ENCODE measurements around the gene CLDN16.

CLDN16 gene

GRCh38 chr3:190387578-190388213 lies at the start of gene CLDN16:
Gene CLDN16 (plus strand): TSS chr3:190388163. CDS start chr3:190388330, 167 bp downstream.
- no peak for DNase-seq (ENCODE audit: low read depth in 2 of 2)

GRCh38 chr3:190338717-190339116 lies 49.2 kb upstream of the CLDN16 start:
- DNase-seq (ENCODE audit: low read depth in 2 of 2): no peak

- DNase-seq (ENCODE audit: low read depth in 2 of 2): no peak
Observed at GRCh38 chr3:190339130-190339529, 48.8 kb upstream of the CLDN16 start.

GRCh38 chr3:190340071-190340470 lies 47.9 kb upstream of the CLDN16 start:
- no peak for DNase-seq (ENCODE audit: low read depth in 2 of 2)

- DNase-seq (ENCODE audit: low read depth in 2 of 2): no peak
Observed at GRCh38 chr3:190345027-190345821, 42.7 kb upstream of the CLDN16 start.

- DNase-seq (ENCODE audit: low read depth in 2 of 2): no peak
Observed at GRCh38 chr3:190345878-190346277, 42.1 kb upstream of the CLDN16 start.

- DNase-seq (ENCODE audit: low read depth in 2 of 2): no peak
Observed at GRCh38 chr3:190346541-190346940, 41.4 kb upstream of the CLDN16 start.

GRCh38 chr3:190352861-190353457 lies 35.0 kb upstream of the CLDN16 start:
- no peak for DNase-seq (ENCODE audit: low read depth in 2 of 2)

- DNase-seq (ENCODE audit: low read depth in 2 of 2): no peak
Observed at GRCh38 chr3:190356246-190356645, 31.7 kb upstream of the CLDN16 start.

- DNase-seq (ENCODE audit: low read depth in 2 of 2): no peak
Observed at GRCh38 chr3:190357468-190357867, 30.5 kb upstream of the CLDN16 start.

GRCh38 chr3:190359813-190360212 lies 28.1 kb upstream of the CLDN16 start:
- no peak for DNase-seq (ENCODE audit: low read depth in 2 of 2)

GRCh38 chr3:190360228-190360627 lies 27.7 kb upstream of the CLDN16 start:
- no peak for DNase-seq (ENCODE audit: low read depth in 2 of 2)

GRCh38 chr3:190361791-190362190 lies 26.2 kb upstream of the CLDN16 start:
- no peak for DNase-seq (ENCODE audit: low read depth in 2 of 2)

GRCh38 chr3:190362258-190362657 lies 25.7 kb upstream of the CLDN16 start:
- DNase-seq (ENCODE audit: low read depth in 2 of 2): no peak

GRCh38 chr3:190366133-190366532 lies 21.8 kb upstream of the CLDN16 start:
- no peak for DNase-seq (ENCODE audit: low read depth in 2 of 2)

GRCh38 chr3:190368881-190369280 lies 19.1 kb upstream of the CLDN16 start:
- DNase-seq (ENCODE audit: low read depth in 2 of 2): no peak

GRCh38 chr3:190369668-190370295 lies 18.2 kb upstream of the CLDN16 start:
- no peak for DNase-seq (ENCODE audit: low read depth in 2 of 2)

GRCh38 chr3:190370369-190370768 lies 17.6 kb upstream of the CLDN16 start:
- DNase-seq (ENCODE audit: low read depth in 2 of 2): no peak

- no peak for DNase-seq (ENCODE audit: low read depth in 2 of 2)
Observed at GRCh38 chr3:190371152-190371551, 16.8 kb upstream of the CLDN16 start.

- DNase-seq (ENCODE audit: low read depth in 2 of 2): no peak
Observed at GRCh38 chr3:190375246-190375645, 12.7 kb upstream of the CLDN16 start.

GRCh38 chr3:190375671-190376070 lies 12.3 kb upstream of the CLDN16 start:
- no peak for DNase-seq (ENCODE audit: low read depth in 2 of 2)

GRCh38 chr3:190378240-190378891 lies 9.6 kb upstream of the CLDN16 start:
- DNase-seq (ENCODE audit: low read depth in 2 of 2): no peak

Data from stimulated activated CD4-positive, alpha-beta T cell treated with anti-CD3 and anti-CD28 coated beads, Interleukin-1b, Interleukin-23, amount 100 ng/mL, for 4 hours (primary cell).